GM21619 (cell line): Measurements from ENCODE around the gene RAG2.

ENCODE experiments used
- ATAC-seq: cut with Tn5 transposase; IDR thresholded peaks from one replicate; pipeline ENCODE4 v1.9.1; 2021; ENCODE audit not compliant: unreplicated experiment

The RAG2 gene

DNA sequence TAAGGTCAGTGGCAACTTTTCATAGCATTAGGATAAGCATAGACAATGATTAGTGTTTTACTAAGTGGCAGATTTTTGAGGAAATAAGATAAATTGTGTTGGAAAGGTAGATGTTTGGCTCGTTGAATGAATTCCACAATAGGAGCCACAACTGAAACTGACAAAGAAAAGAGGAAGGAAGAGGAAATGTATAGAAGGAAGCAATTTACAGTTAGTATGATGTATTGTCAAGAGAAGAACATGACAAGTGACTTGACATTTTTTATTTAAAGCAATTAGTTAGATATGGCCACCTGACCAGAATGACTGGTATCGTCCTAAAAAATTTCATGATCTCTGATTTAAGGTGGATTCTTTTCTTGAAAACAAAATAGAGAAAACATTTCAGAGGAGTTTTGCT, 3.1 kb upstream of the RAG2 start:
- no peak for ATAC-seq

- ATAC-seq, result no peak
Observed at GRCh38 chr11:36600180-36600579, 2.1 kb upstream of the RAG2 start.

DNA sequence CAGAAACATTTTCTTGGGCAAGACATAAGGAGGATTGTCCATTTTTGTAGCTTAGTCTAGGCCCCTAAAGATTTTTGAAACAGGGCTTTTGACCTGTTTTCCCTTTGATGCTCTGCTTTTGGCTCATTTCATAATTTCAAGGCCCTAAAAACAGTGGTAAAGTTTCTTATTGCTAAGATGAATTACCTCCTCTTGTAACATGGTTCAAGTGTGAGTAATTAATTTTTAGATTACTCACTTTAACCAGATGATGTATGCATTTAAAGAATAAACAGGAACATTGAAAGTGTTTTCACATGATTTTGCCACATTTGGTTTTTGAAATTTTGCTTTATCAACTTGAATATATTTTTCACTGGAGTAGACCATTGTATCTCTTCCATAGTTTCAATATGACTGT, 1.2 kb downstream of the RAG2 start:
- no peak for ATAC-seq

DNA sequence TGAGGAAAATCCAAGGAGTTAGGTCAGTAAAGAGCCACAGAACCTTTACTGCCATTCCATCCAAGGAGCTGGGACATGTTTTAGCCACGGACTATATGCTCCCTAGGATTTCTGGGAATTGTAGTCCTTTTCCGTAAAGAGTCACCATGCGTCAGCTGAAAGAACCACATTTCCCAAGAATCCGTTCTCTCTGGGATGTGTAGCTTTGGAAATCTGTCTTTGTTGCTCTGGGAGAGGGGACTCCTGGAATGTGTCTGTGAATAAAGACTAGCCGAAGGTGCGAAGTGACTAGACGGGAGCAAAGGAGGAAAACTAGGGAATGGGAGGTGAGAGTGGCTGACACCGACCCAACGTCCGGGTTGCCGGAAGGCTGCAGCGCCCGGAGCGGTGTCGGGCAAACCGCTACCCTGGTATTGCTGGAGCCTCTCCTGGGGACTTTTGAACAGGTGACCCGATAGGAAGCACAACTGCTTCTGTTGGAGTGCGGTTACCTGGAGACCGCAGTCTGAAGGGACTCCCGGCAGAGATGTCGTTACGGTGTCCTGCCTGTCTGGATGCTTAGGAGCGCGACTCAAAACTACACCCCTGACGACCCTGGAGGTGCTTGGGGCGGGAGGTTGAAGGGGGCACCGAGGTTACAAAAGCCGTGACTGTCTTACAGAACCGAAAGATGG, 3.6 kb downstream of the RAG2 start, which contains the start of gene IFTAP:
Gene IFTAP (plus strand): TSS at position 187 of the 674 bp plus-strand sequence. CDS start 15,602 bp downstream, outside the sequence.
- ATAC-seq, result peak; percentile 81

- ATAC-seq, result no peak
Observed at GRCh38 chr11:36591433-36591832, 6.6 kb downstream of the RAG2 start.

DNA sequence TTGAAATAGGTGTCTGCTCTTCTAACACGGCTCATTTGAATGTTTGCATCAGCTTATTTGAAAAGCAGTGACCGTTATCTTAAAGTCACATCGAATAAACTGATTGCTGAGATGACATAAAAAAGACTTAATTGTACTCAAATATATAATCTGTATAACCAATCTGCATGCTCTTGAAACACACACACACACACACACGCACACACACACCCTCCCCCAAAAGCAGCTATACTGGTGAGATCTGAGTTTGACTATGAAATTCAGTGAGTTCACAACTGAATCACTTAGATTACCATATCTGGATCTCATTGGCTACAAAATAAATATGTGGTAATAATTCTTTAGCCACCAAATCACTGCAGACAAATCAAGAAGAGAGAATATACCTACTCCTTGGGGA, 7.5 kb downstream of the RAG2 start:
- no peak for ATAC-seq

DNA sequence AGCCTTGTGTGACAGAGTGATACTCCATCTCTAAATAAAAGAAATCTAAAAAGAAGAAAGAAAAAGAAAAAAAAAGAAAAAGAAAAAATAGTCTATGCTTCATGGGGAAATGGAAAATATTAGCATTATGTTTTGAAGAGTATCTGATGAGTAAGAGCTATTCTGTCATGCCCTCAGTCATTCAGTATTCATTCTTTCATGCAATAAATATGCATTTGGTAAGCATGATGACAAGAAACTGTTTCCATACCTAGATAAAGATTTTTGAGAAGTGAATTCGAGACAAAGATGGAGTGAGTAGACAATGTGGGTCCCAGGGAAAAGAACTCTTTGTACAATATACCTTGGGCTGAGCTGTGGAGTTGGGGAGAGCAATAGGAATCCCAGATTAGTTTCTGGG, 9.9 kb downstream of the RAG2 start:
- ATAC-seq, result no peak

DNA sequence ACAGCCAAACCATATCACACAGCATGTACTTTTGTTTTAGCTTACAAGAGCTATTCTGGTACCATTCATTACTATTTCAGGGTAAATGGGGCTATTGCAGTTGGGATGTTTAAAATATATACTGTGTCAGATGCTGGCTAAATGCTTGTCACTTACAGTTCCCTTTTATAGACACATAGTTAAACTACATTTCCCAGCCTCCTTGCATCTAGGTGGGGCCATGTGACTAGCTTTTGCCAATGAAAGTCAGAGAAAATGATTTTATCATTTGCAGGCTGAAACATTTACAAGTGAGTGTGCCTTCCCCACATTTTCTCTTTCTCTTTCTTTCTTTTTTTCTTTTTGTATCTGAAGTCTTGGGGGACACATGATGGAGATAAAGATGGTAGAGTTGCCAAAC, 11.5 kb downstream of the RAG2 start:
- ATAC-seq, result no peak

- ATAC-seq, result no peak
Observed at GRCh38 chr11:36583667-36584066, 14.4 kb downstream of the RAG2 start.

DNA sequence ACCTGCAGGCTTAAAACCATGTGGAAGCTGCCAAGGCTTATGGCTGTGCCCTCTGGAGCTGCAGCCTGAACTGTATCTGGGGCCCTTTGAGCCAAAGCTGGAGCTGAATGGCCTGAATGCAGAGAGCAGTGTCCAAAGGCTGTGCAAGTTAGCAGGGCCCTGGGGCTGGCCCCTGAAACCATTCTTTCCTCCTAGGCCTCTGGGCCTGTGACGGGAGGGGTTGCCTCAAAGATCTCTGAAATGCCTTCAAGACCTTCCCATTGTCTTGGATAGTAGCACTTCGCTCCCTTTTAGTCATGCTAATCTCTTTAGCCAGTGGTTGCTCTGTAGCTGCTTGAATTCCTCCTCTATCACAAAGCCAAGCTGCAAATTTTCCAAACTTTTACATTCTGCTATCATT, 16.5 kb downstream of the RAG2 start:
- ATAC-seq, result no peak

DNA sequence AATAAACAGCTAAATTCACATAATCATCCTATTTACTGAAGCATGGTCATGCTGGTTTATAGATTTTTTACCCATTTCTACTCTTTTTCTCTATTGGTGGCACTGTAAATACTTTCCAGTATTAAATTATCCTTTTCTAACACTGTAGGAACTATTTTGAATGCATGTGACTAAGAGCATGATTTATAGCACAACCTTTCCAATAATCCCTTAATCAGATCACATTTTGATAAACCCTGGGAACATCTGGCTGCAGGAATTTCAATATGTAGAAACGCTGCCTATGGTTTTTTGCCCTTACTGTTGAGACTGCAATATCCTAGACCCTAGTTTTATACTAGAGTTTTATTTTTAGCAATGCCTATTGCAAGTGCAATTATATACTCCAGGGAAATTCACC, 19.6 kb downstream of the RAG2 start:
- no peak for ATAC-seq

GRCh38 chr11:36577859-36578258, 20.2 kb downstream of the RAG2 start:
- ATAC-seq, result no peak

DNA sequence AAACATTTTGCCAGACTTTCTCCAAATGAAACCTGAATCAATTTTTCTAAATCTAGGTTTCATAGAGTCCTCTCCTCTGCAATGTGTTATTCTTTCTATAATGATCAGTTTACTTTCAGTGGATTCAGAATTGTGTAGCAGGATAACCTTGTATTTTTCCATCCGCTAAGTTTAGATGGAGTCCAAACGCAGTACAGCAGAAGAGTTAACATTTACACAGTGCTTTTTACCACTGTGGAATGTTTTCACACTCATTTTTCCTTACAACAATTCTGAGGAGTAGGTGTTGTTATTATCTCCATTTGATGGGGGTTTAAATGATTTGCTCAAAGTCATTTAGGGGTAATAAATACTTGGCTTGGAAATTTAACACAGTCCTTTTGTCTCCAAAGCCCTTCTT, 20.7 kb downstream of the RAG2 start:
- no peak for ATAC-seq

DNA sequence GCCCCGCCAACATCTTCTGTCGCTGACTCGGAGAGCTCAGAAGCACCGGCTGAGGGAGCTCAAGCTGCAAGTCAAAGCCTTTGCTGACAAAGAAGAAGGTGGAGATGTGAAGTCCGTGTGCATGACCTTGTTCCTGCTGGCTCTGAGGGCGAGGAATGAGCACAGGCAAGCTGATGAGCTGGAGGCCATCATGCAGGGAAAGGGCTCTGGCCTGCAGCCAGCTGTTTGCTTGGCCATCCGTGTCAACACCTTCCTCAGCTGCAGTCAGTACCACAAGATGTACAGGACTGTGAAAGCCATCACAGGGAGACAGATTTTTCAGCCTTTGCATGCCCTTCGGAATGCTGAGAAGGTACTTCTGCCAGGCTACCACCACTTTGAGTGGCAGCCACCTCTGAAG, 23.6 kb downstream of the RAG2 start:
- no peak for ATAC-seq

GRCh38 chr11:36569095-36569494, 28.9 kb downstream of the RAG2 start:
- ATAC-seq, result no peak

DNA sequence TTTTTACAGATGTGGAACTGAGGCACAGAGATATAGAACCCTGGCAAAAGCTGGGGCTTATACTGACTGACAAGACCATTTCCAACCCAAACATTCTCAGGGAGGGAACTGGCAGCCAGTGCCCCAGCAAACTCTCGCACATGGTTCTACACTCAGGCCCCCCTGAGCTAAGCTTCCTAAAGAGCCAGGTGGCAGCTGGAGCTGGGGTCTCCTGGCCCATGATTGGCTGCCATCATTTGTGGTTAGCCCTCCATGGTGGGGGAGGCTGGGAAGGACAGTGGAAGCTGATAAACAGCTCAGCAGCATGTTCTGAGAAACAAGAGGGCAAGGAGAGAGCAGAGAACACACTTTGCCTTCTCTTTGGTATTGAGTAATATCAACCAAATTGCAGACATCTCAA, 30.3 kb downstream of the RAG2 start, which contains the start of gene RAG1:
Gene RAG1 (plus strand): TSS at position 314 of the 400 bp plus-strand sequence. CDS start 5,298 bp downstream, outside the sequence.
- ATAC-seq, result no peak

DNA sequence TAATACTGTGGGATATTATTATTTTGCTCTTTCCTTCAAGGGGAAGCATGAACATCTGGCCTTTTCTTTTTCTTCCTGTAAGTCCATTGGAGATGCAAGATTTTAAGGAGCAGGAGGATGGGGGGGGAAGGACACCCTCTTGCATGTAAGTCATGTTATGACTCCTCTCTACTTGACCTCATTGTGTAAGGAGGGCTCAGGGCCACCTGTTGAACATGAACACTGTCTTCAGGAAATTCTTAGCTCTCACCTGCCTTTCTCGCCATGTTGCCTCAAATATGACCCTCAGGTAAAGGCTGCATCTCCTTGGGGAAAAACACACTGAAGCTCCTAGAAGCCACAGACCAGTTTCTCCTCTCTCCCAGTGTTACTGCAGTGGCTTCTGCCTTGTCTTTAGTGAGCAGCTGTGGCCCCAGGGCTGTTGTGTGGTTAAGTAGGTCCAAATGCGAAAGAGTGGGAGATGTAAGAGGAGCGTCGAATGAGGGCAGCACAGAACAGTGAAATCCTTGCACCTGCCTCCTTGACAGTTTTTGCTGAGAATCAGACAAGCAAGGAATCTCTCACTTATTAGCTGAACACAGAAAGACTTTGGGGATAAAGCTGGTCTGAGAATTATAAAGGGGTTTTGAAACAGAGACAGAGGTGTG, 31.5 kb downstream of the RAG2 start:
- no peak for ATAC-seq

- ATAC-seq, result no peak
Observed at GRCh38 chr11:36565031-36565610, 32.9 kb downstream of the RAG2 start.

- ATAC-seq, result peak; percentile 46
Observed at GRCh38 chr11:36564376-36565030, 33.5 kb downstream of the RAG2 start.

- ATAC-seq, result peak; percentile 98
Observed at GRCh38 chr11:36558571-36559413, 39.2 kb downstream of the RAG2 start.

- no peak for ATAC-seq
Observed at GRCh38 chr11:36557991-36558390, 40.0 kb downstream of the RAG2 start.
